Lower leg skin (tissue), 4 donors: ENCODE data around the gene GPRIN3. TPM values are rescaled to one million over a fixed set of nuclear protein-coding genes. Genes with fewer than 3 reads are reported as not detected.

Experiments
- DNase-seq, 2 donors: peaks; one replicate each; pipeline ENCODE4 v3.0.0-alpha.2; 2019; ENCODE audit warnings: low spot score in 2 of 2
- H3K4me3 ChIP-seq: fragments of 200-600 bp; sonication (generic); 2 replicates; pipeline ENCODE4 v1.5.1; 2017; ENCODE audit warnings: mild to moderate bottlenecking, low read depth; ENCODE audit not compliant: poor library complexity, severe bottlenecking
- CTCF ChIP-seq, 3 donors: fragments of 450-650 bp; IDR thresholded peaks; one replicate each; pipeline ENCODE4 v1.5.1; 2016; ENCODE audit warnings: antibody characterized with exemption in 3 of 3, mild to moderate bottlenecking in 3 of 3, moderate library complexity in 2 of 3
- POLR2A ChIP-seq, 2 donors: fragments of 450-650 bp; IDR thresholded peaks; one replicate each; pipeline ENCODE4 v1.6.1; 2016 to 2017; ENCODE audit warnings: antibody characterized with exemption in 2 of 2, mild to moderate bottlenecking in 1 of 2, moderate library complexity in 1 of 2
- WGBS, 2 donors: methylation state at CpG; one replicate each; pipeline ENCODE4 v1.1.5; 2018; 5-methylcytosine and 5-hydroxymethylcytosine counted together
- intact Hi-C: fragments of 100-400 bp; cut with DNase I; formaldehyde crosslinking; loops from one replicate; pipeline ENCODE4 v1.15.0; 2023; ENCODE audit warnings: low total_unique reads
- total RNA-seq, 4 donors: library from RNA; depleted of rRNA; stranded (reverse); fragments of >200 nt; gene quantifications; one replicate each; pipeline ENCODE4 v1.1.0, GENCODE V29; 2016

The GPRIN3 gene
- total RNA-seq, 4 donors from 2014 or later: 1.5 to 3.3 (median 1.8) TPM

DNA sequence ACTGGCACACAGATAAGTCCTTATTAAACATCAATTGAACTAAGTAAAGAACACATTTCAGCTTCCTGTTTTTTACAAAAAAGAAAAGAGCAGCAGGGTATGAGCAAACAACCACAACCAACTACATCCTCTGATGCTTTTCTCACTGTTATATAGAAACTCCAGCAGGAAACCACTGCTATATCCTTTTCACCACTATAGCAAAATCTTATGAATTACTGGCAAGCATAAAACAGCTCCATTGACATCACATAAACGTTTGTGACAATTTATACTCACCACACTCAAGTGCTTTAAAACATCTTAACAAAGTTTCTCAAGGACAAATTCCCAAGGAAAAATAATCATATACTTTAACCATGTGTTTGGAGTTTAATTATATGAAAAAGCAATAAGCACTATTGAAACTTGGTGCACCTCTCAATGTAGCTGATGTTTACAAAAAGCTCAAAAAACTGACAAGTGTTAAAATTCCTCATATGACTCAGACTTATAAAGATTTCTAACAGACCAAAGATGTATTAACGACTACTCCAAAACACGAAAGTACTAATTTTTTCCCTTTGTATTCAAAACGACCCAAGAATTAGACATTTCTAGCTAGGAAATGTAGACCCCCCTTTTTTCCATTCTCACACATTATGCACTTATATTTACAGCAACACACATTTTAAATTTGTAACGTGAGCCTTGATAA is 12.9 kb downstream of the GPRIN3 start:
- TF ChIP-seq POLR2A (IDR thresholded peaks at IDR 0.05) (no peak), CTCF (IDR thresholded peaks at IDR 0.05) (no peak)
- no peak for DNase-seq
- 55 to 59% methylated on average over 5 of the region's 5 CpGs for WGBS, 2 donors
- H3K4me3 ChIP-seq: no peak overlapping the region
- intact Hi-C loops: no loop called here

DNA sequence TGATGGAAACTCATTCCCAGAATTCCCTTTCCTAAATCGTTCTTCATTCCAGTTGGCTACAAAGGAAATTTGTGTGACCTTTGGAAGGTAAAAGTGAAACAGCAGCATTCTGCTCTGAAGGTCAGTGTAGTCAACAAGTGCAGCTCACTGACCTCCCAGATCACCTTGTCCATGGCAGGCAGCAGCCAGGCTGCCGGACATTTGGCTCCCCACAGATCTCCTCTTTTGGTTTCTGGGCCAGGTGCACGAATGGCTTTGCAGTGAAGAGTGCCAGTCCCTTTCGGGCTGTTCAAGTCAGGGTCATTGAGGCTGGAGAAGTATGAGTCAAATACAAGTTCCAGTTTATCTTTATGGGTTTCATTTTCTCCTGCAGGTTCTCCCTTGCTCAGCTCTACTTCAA is 14.3 kb downstream of the GPRIN3 start:
- no peak for TF ChIP-seq CTCF (IDR thresholded peaks at IDR 0.05)
- TF ChIP-seq POLR2A (IDR thresholded peaks at IDR 0.05): no peak
- no peak for DNase-seq
- intact Hi-C loops: no loop called here
- WGBS, 2 donors: 79 to 85% methylated on average over 4 of the region's 4 CpGs
- no peak overlapping the region for H3K4me3 ChIP-seq

DNA sequence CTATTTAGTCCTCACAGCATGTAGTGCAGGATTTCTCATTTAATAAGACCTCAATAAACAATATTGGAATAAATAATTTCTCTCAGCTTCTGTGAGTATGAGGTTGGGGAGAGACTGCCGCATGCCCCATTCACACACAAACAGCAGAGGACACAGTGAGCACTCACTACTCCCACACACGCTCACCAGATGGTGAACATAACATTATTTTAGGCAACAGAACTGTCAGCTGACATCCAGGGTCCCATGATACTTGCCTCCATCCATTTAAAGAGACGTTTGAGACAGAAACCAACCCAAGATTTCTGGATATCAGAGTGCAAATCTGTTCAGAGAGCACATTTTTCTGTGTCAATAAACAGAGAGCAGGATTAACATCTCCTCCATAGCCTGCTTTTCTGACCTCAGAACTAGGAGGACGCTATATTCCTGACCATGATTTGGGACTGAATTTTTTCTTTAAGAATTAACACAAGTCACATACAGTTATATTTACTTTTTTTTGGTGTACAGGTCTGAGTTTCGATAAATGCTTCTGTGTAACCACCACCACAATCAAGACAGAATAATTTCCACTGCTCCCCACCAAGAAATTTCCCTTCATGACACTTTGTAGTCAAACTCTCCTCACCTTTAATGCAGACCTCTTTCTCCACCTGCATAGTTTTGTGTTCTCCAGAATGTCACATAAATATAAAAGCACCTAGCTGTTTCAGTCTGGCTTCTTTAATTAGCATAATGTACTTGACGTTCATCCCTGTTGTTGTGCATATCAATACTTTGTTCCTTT is 16.7 kb downstream of the GPRIN3 start:
- intact Hi-C loops: no loop called here
- DNase-seq: no peak
- TF ChIP-seq POLR2A (IDR thresholded peaks at IDR 0.05): no peak
- TF ChIP-seq CTCF (IDR thresholded peaks at IDR 0.05): no peak
- WGBS, 2 donors: 62 to 66% methylated on average over 6 of the region's 6 CpGs
- H3K4me3 ChIP-seq: no peak overlapping the region

DNA sequence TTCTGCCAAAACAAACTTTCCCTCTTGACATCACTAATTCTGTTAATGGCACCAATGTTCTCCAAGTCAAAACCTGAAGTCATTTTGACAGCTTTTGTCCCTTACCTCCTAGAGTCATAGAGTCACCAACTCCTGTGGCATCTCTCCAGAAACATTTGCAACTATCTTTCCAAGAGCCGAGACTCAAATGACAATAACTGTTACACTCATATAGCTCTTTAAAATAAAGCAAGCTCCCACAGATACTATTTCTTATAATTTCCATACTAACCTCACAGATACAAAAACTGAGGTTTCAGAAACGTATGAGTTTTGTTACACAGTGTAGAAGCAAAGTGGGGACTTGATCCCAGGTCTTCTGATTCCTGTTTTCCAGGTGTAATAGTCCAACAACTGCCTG is 18.3 kb downstream of the GPRIN3 start:
- TF ChIP-seq POLR2A (IDR thresholded peaks at IDR 0.05) (no peak), CTCF (IDR thresholded peaks at IDR 0.05) (no peak)
- intact Hi-C loops: no loop called here
- H3K4me3 ChIP-seq: no peak overlapping the region
- DNase-seq: no peak
- 81 to 87% methylated on average over 2 of the region's 2 CpGs for WGBS, 2 donors

DNA sequence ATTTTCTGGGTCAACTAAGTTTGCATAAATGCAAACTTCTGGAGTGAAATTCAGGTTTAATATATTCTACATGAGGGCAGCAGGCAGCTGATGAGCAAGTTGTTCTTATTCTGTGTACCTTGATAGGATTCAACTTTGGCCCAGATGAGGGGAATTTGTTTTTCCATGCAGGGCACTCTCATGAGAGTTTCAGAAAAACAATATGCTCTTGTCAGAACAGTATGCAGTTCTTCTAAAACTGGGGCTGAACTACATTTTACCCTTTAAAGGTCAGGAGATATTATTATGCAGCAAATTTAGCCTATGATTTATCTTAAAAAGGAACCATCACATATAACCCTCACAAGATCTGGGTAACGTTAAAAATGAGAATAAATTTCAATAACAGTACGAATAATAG is 19.2 kb downstream of the GPRIN3 start:
- 85 to 86% methylated on average over 2 of the region's 2 CpGs for WGBS, 2 donors
- no peak overlapping the region for H3K4me3 ChIP-seq
- TF ChIP-seq POLR2A (IDR thresholded peaks at IDR 0.05): no peak
- TF ChIP-seq CTCF (IDR thresholded peaks at IDR 0.05): no peak
- no peak for DNase-seq
- intact Hi-C loops: no loop called here
